HG02623 (cell line): Measurements from ENCODE around the gene MAP4K2.
A peak's percentile ranks its signal among the peaks of the same experiment; 100 is the strongest.

Experiments used
- ATAC-seq: cut with Tn5 transposase; IDR thresholded peaks from one replicate; pipeline ENCODE4 v1.9.1; 2021; ENCODE audit warnings: moderate library complexity; ENCODE audit not compliant: unreplicated experiment

The MAP4K2 gene

GRCh38 chr11:64793271-64794160 lies 9.5 kb downstream of the MAP4K2 start:
- ATAC-seq = no peak

GRCh38 chr11:64792482-64792881 lies 10.5 kb downstream of the MAP4K2 start:
- no peak for ATAC-seq

GRCh38 chr11:64791781-64792291 lies 11.2 kb downstream of the MAP4K2 start:
- ATAC-seq = no peak

- no peak for ATAC-seq
These were observed 12.6 kb downstream of the MAP4K2 start for GRCh38 chr11:64790205-64791095.

GRCh38 chr11:64789331-64790204 lies 13.4 kb downstream of the MAP4K2 start:
- ATAC-seq = no peak

GRCh38 chr11:64788321-64789215 lies 14.4 kb downstream of the MAP4K2 start:
- ATAC-seq = no peak

- no peak for ATAC-seq
These were observed 15.3 kb downstream of the MAP4K2 start for GRCh38 chr11:64787526-64788320.

- ATAC-seq = no peak
These were observed 16.7 kb downstream of the MAP4K2 start for GRCh38 chr11:64786308-64786707.

- no peak for ATAC-seq
These were observed 18.0 kb downstream of the MAP4K2 start for GRCh38 chr11:64784813-64785581.

- peak; percentile 78 for ATAC-seq
These were observed 24.3 kb downstream of the MAP4K2 start, which contains the start of gene SF1 for GRCh38 chr11:64778473-64779298. TSS of gene SF1 (minus strand) at chr11:64778542. CDS start at chr11:64778392, 150 bp downstream.

GRCh38 chr11:64778223-64778472 lies 24.9 kb downstream of the MAP4K2 start:
- ATAC-seq = peak; percentile 15

- no peak for ATAC-seq
These were observed 25.4 kb downstream of the MAP4K2 start for GRCh38 chr11:64777449-64778222.

GRCh38 chr11:64776875-64777274 lies 26.1 kb downstream of the MAP4K2 start:
- ATAC-seq = no peak

- ATAC-seq = no peak
These were observed 26.6 kb downstream of the MAP4K2 start for GRCh38 chr11:64776425-64776824.

GRCh38 chr11:64774144-64774543 lies 28.9 kb downstream of the MAP4K2 start:
- ATAC-seq = no peak

GRCh38 chr11:64772303-64773018 lies 30.6 kb downstream of the MAP4K2 start:
- ATAC-seq = no peak
